HG02870 (cell line): ENCODE measurements around the gene ACAD8.

ENCODE experiments used
- ATAC-seq: cut with Tn5 transposase; IDR thresholded peaks from one replicate; pipeline ENCODE4 v1.9.1; 2021; ENCODE audit warnings: mild to moderate bottlenecking, moderate library complexity; ENCODE audit not compliant: unreplicated experiment

ACAD8 gene

DNA sequence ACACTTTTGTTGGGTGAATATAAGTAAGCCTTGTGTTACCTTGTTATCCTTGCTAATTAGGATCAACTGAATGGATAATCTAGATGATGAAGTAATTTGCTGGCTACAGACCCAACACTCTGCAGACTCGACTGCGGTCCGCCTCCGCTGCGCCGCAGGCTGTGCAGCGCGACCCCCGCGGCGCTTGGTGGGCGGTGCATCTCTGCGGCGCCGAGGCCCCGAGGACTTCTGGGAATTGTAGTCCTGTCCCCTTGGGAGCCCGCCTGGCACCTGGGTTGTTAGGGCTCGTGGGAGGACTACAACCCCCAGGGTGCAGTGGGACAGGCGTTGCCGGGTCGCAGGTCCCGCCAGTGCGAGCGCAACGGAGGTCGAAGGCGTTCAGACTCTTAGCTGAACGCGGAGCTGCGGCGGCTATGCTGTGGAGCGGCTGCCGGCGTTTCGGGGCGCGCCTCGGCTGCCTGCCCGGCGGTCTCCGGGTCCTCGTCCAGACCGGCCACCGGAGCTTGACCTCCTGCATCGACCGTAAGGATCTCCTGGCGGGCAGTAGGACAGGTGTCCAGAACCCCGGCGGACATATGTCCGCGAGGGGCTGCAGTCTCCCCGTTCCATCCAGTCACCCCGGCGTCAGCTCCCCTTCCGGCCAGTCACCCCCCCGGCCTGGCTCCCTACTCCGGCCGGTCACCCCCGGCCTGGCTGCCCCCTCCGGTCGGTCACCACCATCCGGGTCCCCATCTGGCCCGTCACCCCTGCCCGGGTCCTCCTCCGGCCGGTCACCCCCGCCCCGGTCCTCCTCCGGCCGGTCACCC lies at the start of gene ACAD8, which contains the start of gene THYN1:
TSS of gene ACAD8 (plus strand) at position 381 of the 806 bp plus-strand sequence. CDS start at position 414, 33 bp downstream.
TSS of gene THYN1 (minus strand) at position 165 of the 806 bp plus-strand sequence. CDS start 470 bp downstream, outside the sequence.
- peak; percentile 98 for ATAC-seq

- no peak for ATAC-seq
These were observed 47.6 kb upstream of the ACAD8 start for GRCh38 chr11:134205729-134206128.

DNA sequence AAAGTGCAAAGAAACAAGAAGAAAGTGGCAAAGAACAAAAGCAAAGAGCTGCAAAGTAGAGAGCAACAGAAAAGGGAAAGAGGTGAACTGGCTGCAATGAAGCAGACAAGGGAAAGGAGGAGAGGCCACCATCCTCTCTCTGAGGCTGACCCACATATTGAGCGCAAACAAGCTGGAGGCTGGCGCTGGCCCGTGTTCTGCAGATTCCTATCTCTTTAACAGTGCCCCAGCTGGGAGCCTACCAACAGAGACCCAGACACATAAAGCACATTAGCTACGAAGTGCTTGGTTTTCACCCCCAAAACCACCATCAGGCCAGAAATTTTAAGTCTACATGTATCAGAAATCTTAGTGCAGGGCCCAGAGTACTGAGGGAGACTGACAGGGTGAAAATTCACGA lies 47.2 kb upstream of the ACAD8 start:
- no peak for ATAC-seq

DNA sequence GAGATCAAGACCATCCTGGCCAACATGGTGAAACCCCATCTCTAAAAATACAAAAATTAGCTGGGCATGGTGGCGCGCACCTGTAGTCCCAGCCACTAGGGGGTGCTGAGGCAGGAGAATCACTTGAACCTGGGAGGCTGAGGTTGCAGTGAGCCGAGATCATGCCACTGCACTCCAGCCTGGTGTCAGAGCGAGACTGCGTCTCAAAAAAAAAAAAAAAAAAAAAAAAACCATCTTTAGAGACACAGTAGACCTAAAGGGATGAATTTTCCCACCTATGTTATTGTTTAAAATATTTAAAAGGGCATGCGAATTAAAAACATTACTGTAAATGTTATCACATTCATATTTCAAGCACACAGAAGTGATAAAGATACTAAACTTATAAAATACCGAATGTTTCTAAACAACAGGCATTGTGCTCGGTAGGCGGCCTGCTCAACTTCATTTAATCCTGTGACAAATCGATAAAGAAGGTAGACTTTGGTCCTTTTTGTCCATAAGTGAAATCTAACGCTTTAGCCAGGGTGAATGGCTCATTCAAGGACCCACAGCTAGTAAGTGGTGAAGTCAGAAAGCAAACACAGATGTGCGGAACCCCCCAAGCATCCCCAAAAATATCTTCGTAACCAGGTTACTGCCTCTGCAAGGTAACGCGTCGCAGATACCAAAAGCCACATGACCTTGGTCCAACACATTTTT lies 45.7 kb upstream of the ACAD8 start:
- ATAC-seq: no peak

DNA sequence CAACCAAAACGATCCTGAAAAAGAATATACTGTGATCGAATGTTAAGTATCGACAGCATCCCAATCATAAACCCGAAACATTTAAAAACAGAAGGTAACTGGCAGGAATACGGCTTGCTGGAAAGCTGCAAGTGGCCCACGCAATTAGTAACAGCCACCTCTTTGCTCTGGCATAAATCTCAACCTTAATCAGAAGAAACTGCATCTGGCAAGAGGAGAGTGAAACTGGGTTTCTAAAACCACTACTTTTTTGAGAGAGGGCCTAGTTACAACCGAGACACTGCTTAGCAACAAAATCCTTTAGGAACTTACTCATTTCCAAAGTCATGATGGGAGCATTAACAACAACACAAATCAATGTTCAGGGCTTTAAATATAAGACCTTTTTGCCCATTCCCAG lies 37.5 kb upstream of the ACAD8 start:
- ATAC-seq: no peak

DNA sequence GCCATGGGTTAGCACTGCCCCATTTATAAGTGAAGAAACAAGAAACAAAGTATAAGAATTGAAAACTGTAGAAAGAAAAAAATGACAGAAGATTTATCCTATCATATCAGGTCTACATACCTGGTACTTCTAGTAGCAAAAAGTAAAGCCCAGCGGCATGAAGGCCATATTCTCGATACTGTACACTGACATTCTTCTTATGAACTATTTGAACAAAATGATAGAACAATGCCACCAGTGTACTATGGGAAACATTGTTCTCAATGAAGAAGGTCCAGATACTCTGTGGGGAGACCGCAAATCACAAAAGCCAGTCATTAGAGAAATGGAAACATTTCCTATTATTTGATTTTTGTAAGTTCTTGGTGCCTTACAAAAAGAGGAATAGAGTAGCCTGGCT lies 36.6 kb upstream of the ACAD8 start:
- ATAC-seq: no peak

- ATAC-seq: no peak
These were observed 30.2 kb upstream of the ACAD8 start for GRCh38 chr11:134223121-134223520.

- ATAC-seq: peak; percentile 72
These were observed 29.3 kb upstream of the ACAD8 start, which contains the start of the genes NCAPD3 and VPS26B for GRCh38 chr11:134223836-134224709. Gene NCAPD3 (minus strand): TSS chr11:134223967. CDS start chr11:134223926, 41 bp downstream. Gene VPS26B (plus strand): TSS chr11:134224671. CDS start chr11:134225123, 452 bp downstream.

GRCh38 chr11:134224710-134225664 lies 28.4 kb upstream of the ACAD8 start:
- peak; percentile 20 for ATAC-seq

DNA sequence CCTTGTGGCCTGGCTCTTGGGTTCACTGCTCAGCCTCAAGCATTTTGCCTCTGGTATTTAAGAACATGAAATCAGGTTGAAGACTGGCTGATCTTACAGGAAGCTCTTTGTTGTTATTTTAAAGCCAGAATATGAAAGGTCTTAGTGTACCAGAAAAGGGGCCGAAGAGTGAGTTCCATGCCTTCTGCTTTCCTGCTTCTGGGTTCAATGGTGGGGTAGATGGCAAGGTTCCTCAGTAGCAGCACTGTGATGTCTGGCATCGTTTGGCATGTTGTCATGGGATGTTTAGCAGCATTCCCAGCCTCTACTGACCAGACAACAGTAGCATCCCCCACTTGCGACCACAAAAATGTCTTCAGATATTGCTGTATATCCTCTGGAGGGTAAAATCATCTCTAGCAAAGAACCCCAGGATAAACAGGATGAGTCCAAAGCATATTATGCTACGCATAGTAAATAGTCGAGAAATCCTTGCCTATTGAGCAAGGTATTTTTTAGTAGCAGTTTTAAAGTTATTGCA lies 26.5 kb upstream of the ACAD8 start:
- no peak for ATAC-seq

GRCh38 chr11:134228625-134229024 lies 24.7 kb upstream of the ACAD8 start:
- peak; percentile 62 for ATAC-seq

DNA sequence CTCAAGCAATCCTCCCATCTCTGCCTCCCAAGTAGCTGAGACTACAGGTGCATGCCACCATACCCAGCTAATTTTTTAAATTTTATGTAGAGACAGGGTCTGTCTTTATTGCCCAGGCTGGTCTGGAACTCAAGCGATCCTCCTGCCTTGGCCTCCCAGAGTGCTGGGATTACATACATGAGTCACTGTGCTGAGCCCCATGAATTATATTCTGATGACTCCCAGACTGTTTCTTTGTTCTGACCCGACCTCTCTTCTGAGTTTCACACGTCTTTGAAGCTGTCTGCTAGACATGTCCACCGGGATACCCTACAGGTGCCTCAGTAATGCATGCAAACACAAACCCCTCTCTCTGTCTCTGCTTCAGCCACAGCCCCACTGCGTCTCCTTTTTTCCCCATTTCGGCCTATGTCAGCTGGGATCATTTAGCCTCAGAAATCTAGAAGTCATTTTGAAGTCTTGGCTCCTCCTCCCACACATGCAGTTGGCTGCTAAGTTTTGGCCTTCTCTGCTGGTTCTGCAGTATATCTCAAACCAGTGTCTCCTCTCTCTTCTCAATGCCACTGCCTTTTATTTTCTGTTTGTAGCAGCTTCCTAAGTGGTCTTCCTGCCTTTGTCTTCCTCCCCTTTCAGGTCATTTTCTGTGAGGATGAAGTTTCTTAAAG lies 24.1 kb upstream of the ACAD8 start:
- ATAC-seq: no peak

DNA sequence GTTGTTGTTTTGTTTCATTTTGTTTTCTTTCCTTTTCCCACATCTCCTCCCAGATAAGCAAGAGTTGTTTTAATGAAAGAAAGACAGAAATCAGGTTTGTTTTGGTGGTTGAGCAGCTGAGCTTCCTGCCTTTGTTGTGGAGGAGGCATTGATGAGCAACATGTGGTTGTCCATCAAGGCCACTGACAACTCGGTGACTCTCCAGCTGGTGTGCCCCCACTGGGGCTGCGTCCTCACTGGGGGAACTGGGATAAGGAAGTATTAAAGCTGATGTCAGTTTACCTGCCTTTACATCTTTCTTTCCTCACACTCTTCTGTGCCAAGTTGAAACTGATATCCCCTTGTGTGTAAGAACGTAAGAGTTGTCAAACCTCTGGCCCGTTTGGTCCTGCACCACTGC lies 23.0 kb upstream of the ACAD8 start:
- no peak for ATAC-seq

- no peak for ATAC-seq
These were observed 21.3 kb upstream of the ACAD8 start for GRCh38 chr11:134231958-134232659.

DNA sequence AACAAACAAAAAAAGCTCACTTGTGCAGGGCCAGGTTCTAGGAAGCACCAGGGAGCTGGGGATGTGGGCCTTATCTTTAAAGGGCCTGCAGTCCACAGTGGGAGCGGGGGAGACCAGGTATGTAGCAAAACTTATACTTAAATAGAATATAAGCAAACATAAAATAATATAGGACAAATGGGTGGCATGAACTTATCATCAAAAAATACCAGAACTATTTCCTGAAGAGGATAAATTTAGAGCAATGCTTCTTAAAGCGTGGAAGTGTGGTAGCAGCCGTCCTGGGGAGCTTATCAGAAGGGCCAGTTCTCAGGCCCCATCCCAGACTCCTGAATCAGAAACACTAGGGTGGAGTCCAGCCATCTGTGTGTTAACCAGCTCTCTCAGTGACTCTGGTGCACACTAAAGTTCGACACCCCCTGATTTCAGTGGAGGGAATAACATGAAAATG lies 19.6 kb upstream of the ACAD8 start:
- ATAC-seq: no peak

- ATAC-seq: no peak
These were observed 18.0 kb upstream of the ACAD8 start for GRCh38 chr11:134235399-134235798.

- no peak for ATAC-seq
These were observed 16.4 kb upstream of the ACAD8 start for GRCh38 chr11:134236834-134237556.

GRCh38 chr11:134237557-134237922 lies 15.8 kb upstream of the ACAD8 start:
- ATAC-seq: no peak
